ENCODE measurements around the gene GJA4.

DNA sequence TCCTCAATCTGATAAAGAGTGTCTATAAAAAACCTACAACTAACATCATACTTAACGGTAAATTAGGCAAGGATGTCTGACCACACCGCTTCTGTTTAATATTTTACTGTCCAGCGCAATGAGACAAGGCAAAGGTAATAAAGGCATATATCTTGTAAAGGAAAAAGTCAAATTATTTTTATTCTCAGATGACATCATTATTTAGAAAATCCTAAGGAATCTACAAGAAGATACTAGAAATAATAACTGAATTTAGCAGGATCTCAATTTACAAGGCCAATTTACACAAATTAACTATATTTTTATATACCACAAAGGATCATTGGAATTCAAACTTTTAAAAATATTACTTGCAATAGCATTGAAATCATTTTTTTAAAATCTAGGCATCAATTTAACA, 29.4 kb downstream of the GJA4 start:
- TF ChIP-seq CTCF (IDR thresholded peaks at IDR 0.05 in 4 of 5, conservative IDR thresholded peaks at IDR 0.05 in 1 of 5) (no peak), POLR2A (IDR thresholded peaks at IDR 0.05) (no peak)

Measured in gastrocnemius medialis (tissue), 4 donors.